ENCODE measurements around the gene BCL11B.

GRCh38 chr14:99244941-99245563, 26.9 kb downstream of the BCL11B start:
- TF ChIP-seq CTCF (IDR thresholded peaks at IDR 0.05; ENCODE audit: low read depth, low read length, missing input control) (no peak), GABPA (IDR thresholded peaks at IDR 0.05 in 1 of 2, conservative IDR thresholded peaks at IDR 0.05 in 1 of 2) (no peak)

All from liver (tissue), 3 donors.